Measurements from ENCODE around the gene USF3.
A peak's percentile ranks its signal among the peaks of the same experiment; 100 is the strongest.

USF3 gene

DNA sequence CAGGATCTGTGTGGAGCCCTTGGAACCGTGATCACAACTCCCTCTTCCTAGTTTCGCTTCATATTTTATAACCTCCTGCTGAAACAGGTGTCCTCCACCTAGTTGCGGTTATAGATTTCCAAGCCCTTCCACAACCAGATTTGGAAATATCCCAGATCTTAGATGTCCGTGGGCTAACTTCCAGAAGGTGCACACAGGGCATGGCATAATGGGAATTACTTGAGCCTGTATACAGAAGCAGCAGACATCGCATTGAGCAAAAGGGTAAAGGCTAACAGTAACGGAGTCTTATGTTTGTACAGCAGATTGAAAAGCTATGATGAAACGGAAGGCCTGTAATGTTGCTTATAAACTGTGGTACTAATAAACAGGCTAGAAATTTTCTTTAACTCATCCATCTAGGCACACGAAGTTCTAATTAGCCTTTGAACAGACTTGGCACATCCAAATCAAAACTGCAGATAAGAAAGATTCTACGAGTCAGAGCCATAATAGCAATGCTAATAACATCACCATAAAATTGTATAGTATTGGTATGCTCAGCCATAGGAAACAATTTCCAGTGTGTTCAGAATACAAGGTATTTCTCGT lies 1.2 kb upstream of the USF3 start:
- peak overlapping the region; percentile 78 for H3K9ac ChIP-seq (ENCODE audit: low read depth, low read length)
- peaks cover 15% of the 10 kb centered on the region for H3K4me1 ChIP-seq (ENCODE audit: insufficient read depth, low read length)
- H3K27ac ChIP-seq (ENCODE audit: low read depth, low read length) = peak overlapping the region; percentile 65

DNA sequence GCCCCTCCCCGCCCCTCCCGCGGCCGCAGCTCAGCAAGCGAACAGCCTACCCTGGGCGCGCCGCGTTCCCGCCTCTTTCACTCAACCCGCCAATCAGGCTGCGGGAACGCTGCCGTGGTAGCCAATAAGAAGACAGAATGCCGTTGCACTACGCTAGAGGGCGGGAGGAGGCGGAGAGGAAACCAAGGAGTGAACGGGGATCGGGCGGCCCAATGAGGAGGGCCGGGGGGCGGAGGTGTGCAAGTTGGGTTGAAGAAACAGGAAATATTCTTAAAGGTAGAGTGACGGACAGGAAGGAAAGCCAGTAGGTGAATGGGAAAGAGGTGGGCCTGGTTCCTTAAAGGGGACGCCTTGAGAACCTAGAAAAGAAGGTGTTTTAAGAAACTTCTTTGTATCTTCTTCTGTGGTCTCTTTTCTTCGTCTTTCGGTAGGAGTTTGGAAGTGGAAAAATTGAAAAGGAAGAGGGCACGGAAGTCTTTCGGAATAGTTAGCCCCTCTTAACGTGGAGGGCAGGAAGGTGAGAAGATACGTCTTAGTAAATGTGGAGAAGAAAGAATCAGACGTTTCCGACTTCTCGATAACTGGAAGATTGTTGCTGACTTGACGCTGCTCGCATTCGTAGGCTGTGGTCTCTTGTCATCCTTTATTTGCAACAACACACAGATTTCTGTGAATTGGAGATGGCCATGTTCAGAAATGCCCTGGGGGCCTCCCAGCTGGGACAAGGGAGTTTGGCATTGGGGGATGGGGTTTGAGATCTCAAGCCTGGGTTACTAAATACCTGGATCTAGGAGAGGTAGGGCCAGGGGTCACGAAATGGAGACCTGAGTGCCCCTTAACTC lies 437 bp upstream of the USF3 start:
- WGBS = under 1% methylated on average over 37 of the region's 38 CpGs
- Histone ChIP-seq H3K9me3 (ENCODE audit: insufficient read depth, low read depth, low read length) (no peaks in the 10 kb centered on the region), H3K9ac (ENCODE audit: low read depth, low read length) (peak overlapping the region; percentile 78)

More for the DNA sequence above, 1.2 kb upstream of the USF3 start:
- Histone ChIP-seq H3K27me3 (ENCODE audit: insufficient read depth, low read length) (no peaks in the 10 kb centered on the region), H3K9me3 (ENCODE audit: insufficient read depth, low read depth, low read length) (no peaks in the 10 kb centered on the region), H3K4me3 (ENCODE audit: low read length) (peak overlapping the region; percentile 92), H3K36me3 (ENCODE audit: insufficient read depth, low read length) (no peaks in the 10 kb centered on the region)
- WGBS = 55% methylated on average over 10 of the region's 10 CpGs

DNA sequence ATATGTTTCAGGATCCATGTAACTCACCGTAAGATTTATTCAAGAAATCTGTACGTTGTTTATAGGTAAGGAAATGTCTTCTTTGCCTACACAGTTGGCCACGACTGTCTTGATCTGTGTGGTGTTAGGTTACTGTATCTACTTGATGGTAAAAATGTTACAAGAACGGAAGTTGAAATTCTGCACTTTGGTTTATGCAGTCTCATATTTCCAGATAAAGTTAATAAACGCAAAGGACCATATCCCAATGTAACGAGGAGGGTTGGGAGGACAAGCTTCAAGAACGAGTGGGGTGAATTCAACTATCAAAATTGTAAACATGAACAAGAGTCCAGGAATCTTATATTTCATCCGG lies 1.0 kb downstream of the USF3 start:
- H3K27me3 ChIP-seq (ENCODE audit: insufficient read depth, low read length) = no peaks in the 10 kb centered on the region
- peak overlapping the region; percentile 81 for H3K9ac ChIP-seq (ENCODE audit: low read depth, low read length)
- 51% methylated on average over 8 of the region's 8 CpGs for WGBS
- no peaks in the 10 kb centered on the region for H3K9me3 ChIP-seq (ENCODE audit: insufficient read depth, low read depth, low read length)
- H3K4me3 ChIP-seq (ENCODE audit: low read length) = peak overlapping the region; percentile 84
- H3K36me3 ChIP-seq (ENCODE audit: insufficient read depth, low read length) = no peaks in the 10 kb centered on the region
- peak overlapping the region; percentile 94; the same call in 1 of the 2 replicates for H3K27ac ChIP-seq (ENCODE audit: low read depth, low read length)
- peaks cover 15% of the 10 kb centered on the region for H3K4me1 ChIP-seq (ENCODE audit: insufficient read depth, low read length)

More for the DNA sequence above, 437 bp upstream of the USF3 start:
- Histone ChIP-seq H3K4me3 (ENCODE audit: low read length) (peak overlapping the region; percentile 92), H3K27ac (ENCODE audit: low read depth, low read length) (peak overlapping the region; percentile 65), H3K36me3 (ENCODE audit: insufficient read depth, low read length) (no peaks in the 10 kb centered on the region), H3K27me3 (ENCODE audit: insufficient read depth, low read length) (no peaks in the 10 kb centered on the region), H3K4me1 (ENCODE audit: insufficient read depth, low read length) (peaks cover 15% of the 10 kb centered on the region)

DNA sequence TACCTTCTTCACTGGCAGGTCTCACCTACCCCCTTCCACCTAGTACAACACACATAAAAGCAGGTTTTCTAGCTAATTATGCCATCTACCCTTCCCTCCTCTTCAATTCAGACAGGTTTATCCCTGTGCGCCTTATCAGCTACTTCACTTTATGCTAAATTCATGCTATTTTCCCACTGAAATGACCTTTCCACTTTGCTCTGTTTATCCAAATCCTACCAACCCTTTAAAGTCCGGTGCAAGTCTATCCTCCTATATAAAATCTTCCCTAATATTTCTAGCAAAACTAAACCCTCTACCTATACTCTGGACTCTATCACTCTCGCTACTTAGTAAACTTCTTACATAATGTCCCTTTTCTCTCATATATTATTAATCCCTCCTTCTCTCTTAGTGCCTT lies 6.0 kb downstream of the USF3 start:
- Histone ChIP-seq H3K36me3 (ENCODE audit: insufficient read depth, low read length) (0 out of 2 replicates have a peak, but pooled peaks cover 3% of the 10 kb centered on the region), H3K4me1 (ENCODE audit: insufficient read depth, low read length) (peaks cover 19% of the 10 kb centered on the region), H3K27me3 (ENCODE audit: insufficient read depth, low read length) (no peaks in the 10 kb centered on the region), H3K9ac (ENCODE audit: low read depth, low read length) (no peak overlapping the region), H3K4me3 (ENCODE audit: low read length) (no peak overlapping the region), H3K9me3 (ENCODE audit: insufficient read depth, low read depth, low read length) (no peaks in the 10 kb centered on the region), H3K27ac (ENCODE audit: low read depth, low read length) (no peak overlapping the region)
- 96% methylated on average over 3 of the region's 3 CpGs for WGBS

DNA sequence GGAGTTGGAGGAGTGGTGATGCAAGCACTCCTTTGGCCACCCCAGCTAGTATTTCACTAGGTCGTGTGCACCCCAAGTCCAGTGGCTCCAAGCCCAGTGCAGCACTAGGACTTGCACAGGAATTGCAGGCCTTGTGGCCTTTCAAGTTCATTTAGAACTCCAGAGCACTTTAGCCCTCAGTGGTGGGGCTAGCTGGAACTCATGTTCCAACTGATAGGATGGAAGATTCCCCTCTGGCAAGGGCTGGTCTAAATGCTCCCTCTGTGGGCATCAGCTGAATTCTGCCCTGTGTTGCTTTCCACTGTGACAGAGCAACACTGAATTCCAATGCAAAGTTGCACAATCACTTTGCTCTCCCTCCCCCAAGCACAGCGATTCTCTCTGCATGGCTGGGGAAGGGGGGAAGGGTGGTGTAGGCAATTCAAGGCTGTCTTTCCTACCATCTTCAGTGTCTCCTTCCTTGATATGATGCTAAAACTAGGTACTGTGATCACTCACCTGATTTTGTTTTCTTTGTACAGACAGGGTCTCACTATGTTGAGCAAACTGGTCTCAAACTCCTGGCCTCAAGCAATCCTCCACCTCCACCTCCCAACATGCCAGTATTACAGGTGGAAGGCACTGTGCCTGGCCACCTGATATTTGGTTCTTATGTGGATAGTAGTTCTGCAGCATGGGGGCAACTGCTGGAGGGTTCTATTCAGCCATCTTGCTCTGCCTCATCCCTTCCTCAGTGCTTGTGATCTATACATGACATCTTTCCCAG lies 10.3 kb downstream of the USF3 start:
- 76% methylated on average over 1 of the region's 2 CpGs for WGBS
- no peaks in the 10 kb centered on the region for H3K27me3 ChIP-seq (ENCODE audit: insufficient read depth, low read length)
- no peak overlapping the region; the same call in 1 of the 2 replicates for H3K9ac ChIP-seq (ENCODE audit: low read depth, low read length)
- H3K27ac ChIP-seq (ENCODE audit: low read depth, low read length) = peak overlapping the region; percentile 24; the same call in 1 of the 2 replicates
- 0 out of 2 replicates have a peak, but pooled peaks cover 3% of the 10 kb centered on the region for H3K36me3 ChIP-seq (ENCODE audit: insufficient read depth, low read length)
- no peaks in the 10 kb centered on the region; the same call in 1 of the 2 replicates for H3K9me3 ChIP-seq (ENCODE audit: insufficient read depth, low read depth, low read length)
- no peak overlapping the region; the same call in 1 of the 2 replicates for H3K4me3 ChIP-seq (ENCODE audit: low read length)
- H3K4me1 ChIP-seq (ENCODE audit: insufficient read depth, low read length) = peaks cover 13% of the 10 kb centered on the region

DNA sequence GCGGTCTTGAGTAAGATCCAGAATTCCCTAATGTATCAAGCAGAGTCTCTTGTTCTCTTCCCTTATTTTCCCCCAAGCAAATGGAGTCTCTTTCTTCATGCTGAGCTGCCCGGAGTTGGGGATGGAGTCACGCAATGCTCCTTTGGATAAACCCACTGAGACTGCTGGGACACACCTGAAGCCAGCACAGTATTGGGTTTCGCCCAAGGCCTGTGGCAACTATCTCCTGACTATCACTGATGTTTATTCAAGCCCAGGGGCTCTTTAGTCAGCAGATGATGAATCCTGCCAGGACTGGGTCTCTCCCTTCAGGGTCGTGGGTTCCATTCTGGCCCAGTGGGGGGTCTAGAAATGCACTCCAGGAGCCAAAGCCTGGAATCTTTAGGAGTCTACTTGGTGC lies 11.3 kb downstream of the USF3 start:
- H3K9ac ChIP-seq (ENCODE audit: low read depth, low read length) = no peak overlapping the region
- WGBS = 82% methylated on average over 5 of the region's 5 CpGs
- no peak overlapping the region for H3K4me3 ChIP-seq (ENCODE audit: low read length)
- H3K36me3 ChIP-seq (ENCODE audit: insufficient read depth, low read length) = 0 out of 2 replicates have a peak, but pooled peaks cover 3% of the 10 kb centered on the region
- no peak overlapping the region for H3K27ac ChIP-seq (ENCODE audit: low read depth, low read length)
- H3K9me3 ChIP-seq (ENCODE audit: insufficient read depth, low read depth, low read length) = no peaks in the 10 kb centered on the region; the same call in 1 of the 2 replicates
- H3K27me3 ChIP-seq (ENCODE audit: insufficient read depth, low read length) = no peaks in the 10 kb centered on the region
- peaks cover 13% of the 10 kb centered on the region for H3K4me1 ChIP-seq (ENCODE audit: insufficient read depth, low read length)

DNA sequence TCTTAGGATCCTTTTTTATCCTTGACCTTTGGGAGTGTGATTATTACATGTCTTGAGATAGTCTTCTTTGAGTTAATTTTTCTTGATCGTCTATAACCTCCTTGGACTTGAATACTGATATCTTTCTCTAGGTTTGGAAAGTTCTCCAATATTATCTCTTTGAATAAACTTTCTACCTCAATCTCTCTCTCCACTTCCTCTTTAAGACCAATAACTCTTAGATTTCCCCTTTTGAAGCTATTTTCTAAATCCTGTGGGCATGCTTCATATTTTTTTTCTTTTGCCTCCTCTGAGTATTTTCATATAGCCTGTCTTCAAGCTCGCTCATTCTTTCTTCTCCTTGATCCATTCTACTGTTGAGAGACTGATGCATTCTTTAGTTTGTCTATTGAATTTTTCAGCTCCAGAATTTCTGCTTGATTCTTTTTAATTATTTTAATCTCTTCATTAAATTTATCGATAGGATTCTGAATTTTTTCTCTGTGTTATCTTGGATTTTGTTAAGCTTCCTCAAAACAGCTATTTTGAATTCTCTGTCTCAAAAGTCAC lies 12.1 kb downstream of the USF3 start:
- H3K9me3 ChIP-seq (ENCODE audit: insufficient read depth, low read depth, low read length) = no peaks in the 10 kb centered on the region; the same call in 1 of the 2 replicates
- WGBS = 93% methylated on average over 2 of the region's 3 CpGs

DNA sequence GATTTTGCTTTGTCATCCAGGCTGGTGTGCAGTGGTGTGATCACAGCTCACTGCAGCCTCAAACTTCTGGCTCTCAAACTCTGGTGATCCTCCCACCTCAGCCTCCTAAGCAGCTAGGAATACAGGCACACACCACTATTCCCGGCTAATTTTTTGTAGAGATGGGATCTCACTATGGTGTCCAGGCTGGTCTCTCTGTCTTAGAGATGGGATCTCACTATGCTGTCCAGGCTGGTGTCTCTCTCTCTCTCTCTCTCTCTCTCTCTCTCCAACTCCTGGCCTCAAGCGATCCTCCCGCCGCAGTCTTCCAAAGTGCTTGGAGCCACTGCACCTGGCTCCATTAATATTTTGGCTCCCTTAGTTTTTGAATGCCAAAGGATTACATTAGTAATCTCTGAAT lies 17.7 kb downstream of the USF3 start:
- Histone ChIP-seq H3K27me3 (ENCODE audit: insufficient read depth, low read length) (no peaks in the 10 kb centered on the region), H3K4me3 (ENCODE audit: low read length) (no peak overlapping the region), H3K36me3 (ENCODE audit: insufficient read depth, low read length) (0 out of 2 replicates have a peak, but pooled peaks cover 17% of the 10 kb centered on the region), H3K4me1 (ENCODE audit: insufficient read depth, low read length) (peaks cover 10% of the 10 kb centered on the region), H3K27ac (ENCODE audit: low read depth, low read length) (no peak overlapping the region), H3K9ac (ENCODE audit: low read depth, low read length) (no peak overlapping the region), H3K9me3 (ENCODE audit: insufficient read depth, low read depth, low read length) (no peaks in the 10 kb centered on the region)
- 96% methylated on average over 4 of the region's 4 CpGs for WGBS

More for the DNA sequence above, 12.1 kb downstream of the USF3 start:
- H3K9ac ChIP-seq (ENCODE audit: low read depth, low read length) = no peak overlapping the region
- H3K4me1 ChIP-seq (ENCODE audit: insufficient read depth, low read length) = peaks cover 13% of the 10 kb centered on the region
- no peak overlapping the region for H3K4me3 ChIP-seq (ENCODE audit: low read length)
- no peaks in the 10 kb centered on the region for H3K27me3 ChIP-seq (ENCODE audit: insufficient read depth, low read length)
- H3K27ac ChIP-seq (ENCODE audit: low read depth, low read length) = no peak overlapping the region
- 0 out of 2 replicates have a peak, but pooled peaks cover 3% of the 10 kb centered on the region for H3K36me3 ChIP-seq (ENCODE audit: insufficient read depth, low read length)

DNA sequence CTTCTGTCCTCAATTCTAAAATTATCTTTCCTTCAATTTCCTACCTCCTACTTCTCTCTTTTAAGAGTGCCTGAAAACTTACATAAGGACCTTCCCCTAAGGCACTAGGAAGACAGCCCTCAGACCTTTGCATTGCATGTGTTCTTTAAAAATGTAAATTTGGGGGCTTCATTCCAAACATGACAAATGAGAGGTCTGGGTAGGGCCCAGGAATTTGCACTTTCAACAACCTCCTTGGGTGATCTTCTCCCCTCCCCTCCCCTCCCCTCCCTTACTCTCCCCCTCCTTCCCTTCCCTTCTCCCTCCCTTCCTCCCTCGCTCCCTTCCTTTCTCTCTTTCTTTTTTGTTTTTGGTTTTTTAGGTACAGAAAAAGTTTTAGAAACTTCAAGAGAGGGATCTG lies 18.7 kb downstream of the USF3 start:
- Histone ChIP-seq H3K4me1 (ENCODE audit: insufficient read depth, low read length) (peaks cover 10% of the 10 kb centered on the region), H3K4me3 (ENCODE audit: low read length) (no peak overlapping the region), H3K9ac (ENCODE audit: low read depth, low read length) (no peak overlapping the region), H3K36me3 (ENCODE audit: insufficient read depth, low read length) (0 out of 2 replicates have a peak, but pooled peaks cover 21% of the 10 kb centered on the region), H3K27ac (ENCODE audit: low read depth, low read length) (no peak overlapping the region; the same call in 1 of the 2 replicates), H3K9me3 (ENCODE audit: insufficient read depth, low read depth, low read length) (no peaks in the 10 kb centered on the region), H3K27me3 (ENCODE audit: insufficient read depth, low read length) (no peaks in the 10 kb centered on the region)
- WGBS = no CpG with 5 or more reads among the region's 1 CpG

DNA sequence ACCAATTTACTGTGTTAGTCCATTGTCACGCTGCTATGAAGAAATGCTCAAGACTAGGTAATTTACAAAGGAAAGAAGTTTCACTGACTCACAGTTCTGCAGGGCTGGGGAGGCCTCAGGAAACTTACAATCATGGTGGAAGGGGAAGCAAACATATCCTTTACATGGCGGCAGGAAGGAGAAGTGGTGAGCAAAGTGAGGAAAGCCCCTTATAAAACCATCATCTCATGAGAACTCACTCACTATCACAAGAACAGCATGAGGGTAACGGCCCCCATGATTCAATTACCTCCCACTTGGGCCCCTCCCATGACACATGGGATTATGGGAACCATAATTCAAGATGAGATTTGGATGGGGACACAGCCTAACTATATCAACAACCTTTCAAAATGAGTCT lies 20.2 kb downstream of the USF3 start:
- Histone ChIP-seq H3K9me3 (ENCODE audit: insufficient read depth, low read depth, low read length) (no peaks in the 10 kb centered on the region), H3K9ac (ENCODE audit: low read depth, low read length) (no peak overlapping the region), H3K4me1 (ENCODE audit: insufficient read depth, low read length) (peaks cover 10% of the 10 kb centered on the region), H3K36me3 (ENCODE audit: insufficient read depth, low read length) (0 out of 2 replicates have a peak, but pooled peaks cover 21% of the 10 kb centered on the region), H3K27me3 (ENCODE audit: insufficient read depth, low read length) (no peaks in the 10 kb centered on the region), H3K4me3 (ENCODE audit: low read length) (no peak overlapping the region), H3K27ac (ENCODE audit: low read depth, low read length) (no peak overlapping the region)
- 100% methylated on average over 2 of the region's 3 CpGs for WGBS
